Cerebellar nuclear complex (tissue), 1 donor: ENCODE results near the gene SOX18.

ENCODE experiments used
- DNase-seq, 2 experiments: peaks; one replicate each; lab custom pipeline; 2025; lab: John Stamatoyannopoulos, UW

SOX18 gene

GRCh38 chr20:64080813-64081623 is 31.6 kb upstream of the SOX18 start:
- DNase-seq = no peak

- no peak for DNase-seq
Measured at GRCh38 chr20:64080013-64080812, 30.8 kb upstream of the SOX18 start, which contains the start of gene OPRL1. TSS of gene OPRL1 (plus strand) at chr20:64080082. CDS start at chr20:64092721, 12,639 bp downstream.

GRCh38 chr20:64079273-64080012 is 30.0 kb upstream of the SOX18 start, which contains the start of gene RGS19:
TSS of gene RGS19 (minus strand) at chr20:64079518. CDS start at chr20:64076886, 2,632 bp downstream.
- DNase-seq = no peak

GRCh38 chr20:64078934-64079272 is 29.5 kb upstream of the SOX18 start:
- no peak for DNase-seq

GRCh38 chr20:64077876-64078551 is 28.6 kb upstream of the SOX18 start:
- no peak for DNase-seq

- no peak for DNase-seq
Measured at GRCh38 chr20:64077541-64077875, 28.1 kb upstream of the SOX18 start.

GRCh38 chr20:64077094-64077493 is 27.7 kb upstream of the SOX18 start:
- no peak for DNase-seq

GRCh38 chr20:64076061-64076997 is 26.9 kb upstream of the SOX18 start:
- no peak for DNase-seq

GRCh38 chr20:64075556-64075955 is 26.1 kb upstream of the SOX18 start:
- DNase-seq = no peak

GRCh38 chr20:64074963-64075362 is 25.5 kb upstream of the SOX18 start:
- no peak for DNase-seq

- DNase-seq = no peak
Measured at GRCh38 chr20:64074184-64074789, 24.8 kb upstream of the SOX18 start.

- no peak for DNase-seq
Measured at GRCh38 chr20:64073476-64074183, 24.2 kb upstream of the SOX18 start.

GRCh38 chr20:64072498-64073063 is 23.1 kb upstream of the SOX18 start:
- no peak for DNase-seq

GRCh38 chr20:64071341-64072332 is 22.2 kb upstream of the SOX18 start:
- no peak for DNase-seq

- no peak for DNase-seq
Measured at GRCh38 chr20:64070244-64070993, 21.0 kb upstream of the SOX18 start.

- no peak for DNase-seq
Measured at GRCh38 chr20:64069614-64070243, 20.3 kb upstream of the SOX18 start.

- no peak for DNase-seq
Measured at GRCh38 chr20:64069209-64069613, 19.8 kb upstream of the SOX18 start.
